Measurements from ENCODE around the gene CDC42EP5.

The CDC42EP5 gene

GRCh38 chr19:54416695-54417491, 56.2 kb downstream of the CDC42EP5 start:
- intact Hi-C loops (cut with DNase I) = no loop called here
- peak in 5 of 10 donors; percentile 29 to 92 (median 88) for DNase-seq

- intact Hi-C loops (cut with DNase I) = no loop called here
- DNase-seq = peak in 3 of 10 donors; percentile 29 to 76 (median 76)
Observed at GRCh38 chr19:54415901-54416673, 57.0 kb downstream of the CDC42EP5 start.

GRCh38 chr19:54415208-54415900, 57.7 kb downstream of the CDC42EP5 start, which contains the start of gene TTYH1:
Gene TTYH1, plus strand, starts transcription at chr19:54415464. Its CDS starts 89 bp downstream, at chr19:54415553.
- peak in 8 of 10 donors; percentile 57 to 95 (median 80) for DNase-seq
- intact Hi-C loops (cut with DNase I) = no loop called here
